GM21737 (cell line): ENCODE data around the gene HS1BP3.

ENCODE experiments used
- ATAC-seq: cut with Tn5 transposase; IDR thresholded peaks from one replicate; pipeline ENCODE4 v1.9.1; 2021; ENCODE audit warnings: mild to moderate bottlenecking, moderate library complexity; ENCODE audit not compliant: unreplicated experiment

HS1BP3 gene

DNA sequence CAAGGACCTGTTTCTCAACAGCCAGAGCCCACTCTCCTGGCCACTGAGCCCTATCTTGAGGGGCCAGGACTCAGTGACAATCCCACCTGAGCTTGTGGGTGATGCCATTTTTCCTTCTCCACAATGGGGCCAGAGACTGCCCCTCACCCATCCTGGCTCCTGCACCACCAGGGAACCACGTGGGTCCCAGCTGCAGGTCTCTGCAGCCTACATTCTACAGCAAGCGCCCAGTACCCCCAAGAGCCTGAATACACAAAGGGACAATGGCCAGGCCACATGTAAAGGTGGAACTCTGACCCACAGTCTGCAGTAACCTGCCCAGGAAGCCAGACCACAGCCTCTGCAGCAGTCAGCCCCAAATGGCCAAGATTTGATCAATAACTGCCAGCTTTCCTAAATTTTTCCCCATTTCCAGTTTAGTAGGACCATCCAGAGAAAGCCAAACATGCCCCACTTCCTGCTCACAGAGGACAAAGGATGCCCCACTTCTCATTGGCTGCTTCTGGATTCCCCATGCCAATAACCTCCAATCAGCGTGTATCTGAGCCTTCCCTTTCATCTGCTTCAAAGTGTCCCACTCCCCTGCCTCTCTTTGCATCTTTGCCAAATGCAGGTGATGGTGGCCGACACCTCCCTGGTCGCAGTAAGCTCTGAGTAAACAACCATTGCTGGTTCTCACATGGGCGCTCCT, 19.1 kb downstream of the HS1BP3 start:
- no peak for ATAC-seq

DNA sequence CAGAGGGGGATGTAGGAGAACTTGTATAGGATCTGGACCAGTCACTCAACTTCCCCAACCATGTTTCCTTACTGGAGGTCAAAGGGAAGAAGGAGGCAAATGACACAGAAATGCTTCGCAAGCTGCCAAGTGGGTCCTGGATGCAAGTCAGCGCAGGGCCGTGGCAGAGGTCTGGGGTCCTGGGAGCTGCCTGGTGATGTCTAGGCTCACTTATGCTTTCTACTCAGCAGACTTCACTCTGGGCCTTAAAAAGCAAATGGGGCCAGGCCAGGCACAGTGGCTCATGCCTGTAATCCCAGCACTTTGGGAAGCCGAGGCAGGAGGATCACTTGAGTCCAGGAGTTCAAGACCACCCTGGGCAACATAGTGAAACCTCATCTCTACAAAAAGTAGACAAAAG, 19.9 kb downstream of the HS1BP3 start:
- no peak for ATAC-seq

GRCh38 chr2:20629581-20630171, 21.2 kb downstream of the HS1BP3 start:
- ATAC-seq = no peak

DNA sequence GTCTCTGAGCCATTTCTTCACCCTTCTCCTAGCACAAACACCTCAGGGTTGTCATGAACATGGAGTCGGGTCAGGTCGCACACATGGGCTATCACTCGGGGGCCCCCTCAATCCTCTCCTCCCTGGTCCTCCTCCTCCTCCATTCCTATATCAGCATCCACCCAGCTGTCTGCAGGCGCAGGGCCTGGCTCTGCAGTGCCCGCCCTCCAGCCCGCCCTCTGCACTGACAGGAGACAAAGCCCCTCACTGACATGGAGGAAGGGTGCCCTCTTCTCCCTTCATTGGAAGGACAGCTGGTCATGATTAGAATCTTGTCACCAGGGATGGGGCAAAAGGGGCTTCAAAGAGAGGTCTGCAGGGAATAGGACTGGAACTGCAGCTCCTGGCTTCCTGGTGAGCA, 21.7 kb downstream of the HS1BP3 start:
- no peak for ATAC-seq

GRCh38 chr2:20627712-20628380, 23.1 kb downstream of the HS1BP3 start:
- ATAC-seq = no peak

- ATAC-seq = no peak
Measured at GRCh38 chr2:20626698-20627513, 24.0 kb downstream of the HS1BP3 start.

GRCh38 chr2:20626392-20626697, 24.6 kb downstream of the HS1BP3 start:
- ATAC-seq = no peak

- no peak for ATAC-seq
Measured at GRCh38 chr2:20625491-20626391, 25.2 kb downstream of the HS1BP3 start.

GRCh38 chr2:20624884-20625485, 25.9 kb downstream of the HS1BP3 start:
- ATAC-seq = no peak

GRCh38 chr2:20624156-20624883, 26.6 kb downstream of the HS1BP3 start:
- ATAC-seq = no peak

DNA sequence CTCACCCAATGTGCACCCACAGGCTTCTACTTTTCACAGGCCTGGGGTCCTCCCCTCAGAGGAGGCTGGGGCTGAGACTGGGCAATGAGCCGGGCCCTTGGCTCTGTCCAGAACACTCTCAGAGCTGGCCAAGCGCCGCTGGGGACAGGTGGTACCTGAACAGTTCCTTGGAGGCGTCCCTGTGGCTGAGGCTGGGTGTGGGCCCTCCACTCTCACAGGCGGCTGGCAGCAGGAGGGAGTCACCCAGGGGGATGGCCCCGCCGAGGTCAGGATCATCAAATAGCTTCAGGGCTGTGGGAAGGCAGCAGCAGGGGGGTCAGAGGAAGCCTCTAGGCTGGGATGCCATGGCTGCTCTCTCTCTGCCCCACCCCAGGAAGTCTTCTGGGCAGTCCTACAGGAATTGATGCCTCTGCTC, 27.1 kb downstream of the HS1BP3 start:
- no peak for ATAC-seq

- ATAC-seq = no peak
Measured at GRCh38 chr2:20623241-20623640, 27.7 kb downstream of the HS1BP3 start.

DNA sequence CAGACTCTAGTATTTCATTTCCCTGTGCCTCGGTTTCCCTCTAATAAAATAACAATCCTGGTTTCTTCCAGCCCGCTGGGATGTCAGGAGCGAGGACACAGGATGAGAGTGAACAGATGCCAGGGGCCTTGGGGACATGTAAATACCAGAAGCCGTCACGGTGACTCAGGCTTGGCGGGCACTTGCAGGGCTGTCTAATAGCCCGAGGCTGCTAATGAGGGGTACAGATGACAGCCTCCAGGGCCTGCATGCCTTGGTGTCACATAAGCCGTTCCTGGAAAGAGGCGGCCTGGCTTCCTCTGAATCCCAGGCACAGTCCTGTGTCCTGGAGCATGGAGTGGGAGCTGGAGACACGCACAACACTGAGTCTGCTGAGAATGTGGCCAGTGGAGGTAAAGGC, 28.2 kb downstream of the HS1BP3 start:
- ATAC-seq = no peak

- ATAC-seq = no peak
Measured at GRCh38 chr2:20622296-20622686, 28.6 kb downstream of the HS1BP3 start.

- ATAC-seq = no peak
Measured at GRCh38 chr2:20621366-20622295, 29.3 kb downstream of the HS1BP3 start.

DNA sequence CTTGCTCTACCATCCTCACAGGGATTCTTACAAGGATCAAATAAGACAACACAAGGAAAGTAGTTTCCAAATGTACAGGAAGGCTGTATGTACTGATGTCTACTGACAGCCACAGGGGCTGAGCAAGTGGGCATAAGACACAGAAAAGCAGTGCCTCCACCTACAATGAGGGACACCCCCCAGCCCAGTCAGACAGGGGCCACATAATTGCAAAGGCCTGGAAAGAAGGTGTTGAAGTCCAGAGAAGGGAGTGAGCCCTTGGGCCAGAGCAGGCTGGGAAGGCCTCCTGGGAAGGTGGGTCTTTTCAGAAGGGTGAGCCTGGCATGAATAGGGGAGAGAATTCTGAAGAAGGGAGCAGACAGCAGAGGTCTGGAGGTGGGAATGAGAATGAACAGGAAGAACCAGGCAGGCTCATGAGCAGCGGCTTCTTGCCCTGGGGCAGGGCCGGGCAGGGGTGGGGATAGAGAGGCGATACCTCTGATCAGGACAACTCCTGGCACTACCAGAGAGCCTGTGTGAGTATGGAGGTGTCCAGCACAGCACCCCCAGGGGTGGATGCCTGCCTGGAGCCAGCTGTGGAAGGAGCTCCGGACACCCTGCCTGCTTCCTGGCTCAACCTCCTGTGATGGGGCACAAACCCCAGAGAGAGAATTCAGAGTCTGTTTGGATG, 30.1 kb downstream of the HS1BP3 start:
- ATAC-seq = no peak

GRCh38 chr2:20620271-20620681, 30.6 kb downstream of the HS1BP3 start:
- no peak for ATAC-seq

DNA sequence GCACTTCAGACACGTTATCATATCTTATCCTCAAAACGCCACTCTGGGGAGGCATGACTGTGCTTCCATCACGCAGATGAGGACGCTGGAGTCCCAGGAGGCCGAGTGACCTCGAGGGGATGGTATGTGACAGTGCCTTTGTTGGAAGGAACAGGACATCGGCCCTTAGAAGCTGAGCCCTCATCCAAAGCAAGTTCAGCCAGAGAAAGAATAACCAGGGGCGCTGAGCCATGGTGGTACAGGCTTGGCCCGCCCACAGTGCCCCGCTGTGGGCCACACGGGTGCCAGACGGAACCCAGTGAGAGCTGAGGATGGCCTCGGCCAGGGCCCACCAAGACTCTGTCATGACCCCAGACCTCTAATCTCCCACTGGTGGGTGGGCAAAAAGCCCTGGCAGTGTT, 31.3 kb downstream of the HS1BP3 start:
- no peak for ATAC-seq
